ENCODE results near the gene POLR1C. TPM values are rescaled to one million over a fixed set of nuclear protein-coding genes. Genes with fewer than 3 reads are reported as not detected.

POLR1C gene
- total RNA-seq, 4 donors from 2014 or later = 13.4 to 25.1 (median 16.7) TPM

DNA sequence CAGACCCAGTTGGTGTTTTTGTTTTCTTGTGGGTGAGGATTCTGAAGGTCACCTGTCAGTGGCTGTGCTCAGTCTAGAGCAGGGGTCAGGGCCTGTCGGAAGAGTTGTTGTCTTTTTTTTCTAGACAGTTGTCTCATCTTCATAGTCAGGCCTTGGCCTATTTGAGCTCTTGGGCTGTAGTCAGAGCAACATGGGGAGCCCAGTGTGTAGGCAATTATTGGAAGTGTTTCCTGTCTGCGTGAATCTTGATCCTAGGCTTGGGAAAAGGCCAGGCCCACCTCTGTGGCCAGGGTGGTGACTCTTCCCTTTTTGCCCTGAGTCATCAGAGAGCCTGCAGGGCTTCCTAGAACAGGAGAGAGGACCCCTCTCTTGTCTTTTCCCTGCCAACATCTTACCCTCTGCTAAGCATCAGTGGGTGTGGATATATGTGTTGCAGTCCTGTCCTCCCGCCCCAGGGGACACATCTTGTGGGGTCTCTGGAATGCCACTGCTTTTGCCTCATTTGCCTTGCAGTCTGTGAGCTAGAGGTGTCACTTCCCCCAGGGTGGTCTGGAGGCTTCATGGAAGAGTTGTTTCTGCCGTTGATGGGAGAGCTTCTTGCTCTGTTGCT is 28.1 kb upstream of the POLR1C start:
- in situ Hi-C loops (cut with MboI; ENCODE audit: low sequenced_read_pairs in 4 of 4) = no loop called here
- H3K27ac ChIP-seq = peak overlapping the region; percentile 59 to 81 (median 68)
- no peaks in the 10 kb centered on the region for H3K4me1 ChIP-seq

DNA sequence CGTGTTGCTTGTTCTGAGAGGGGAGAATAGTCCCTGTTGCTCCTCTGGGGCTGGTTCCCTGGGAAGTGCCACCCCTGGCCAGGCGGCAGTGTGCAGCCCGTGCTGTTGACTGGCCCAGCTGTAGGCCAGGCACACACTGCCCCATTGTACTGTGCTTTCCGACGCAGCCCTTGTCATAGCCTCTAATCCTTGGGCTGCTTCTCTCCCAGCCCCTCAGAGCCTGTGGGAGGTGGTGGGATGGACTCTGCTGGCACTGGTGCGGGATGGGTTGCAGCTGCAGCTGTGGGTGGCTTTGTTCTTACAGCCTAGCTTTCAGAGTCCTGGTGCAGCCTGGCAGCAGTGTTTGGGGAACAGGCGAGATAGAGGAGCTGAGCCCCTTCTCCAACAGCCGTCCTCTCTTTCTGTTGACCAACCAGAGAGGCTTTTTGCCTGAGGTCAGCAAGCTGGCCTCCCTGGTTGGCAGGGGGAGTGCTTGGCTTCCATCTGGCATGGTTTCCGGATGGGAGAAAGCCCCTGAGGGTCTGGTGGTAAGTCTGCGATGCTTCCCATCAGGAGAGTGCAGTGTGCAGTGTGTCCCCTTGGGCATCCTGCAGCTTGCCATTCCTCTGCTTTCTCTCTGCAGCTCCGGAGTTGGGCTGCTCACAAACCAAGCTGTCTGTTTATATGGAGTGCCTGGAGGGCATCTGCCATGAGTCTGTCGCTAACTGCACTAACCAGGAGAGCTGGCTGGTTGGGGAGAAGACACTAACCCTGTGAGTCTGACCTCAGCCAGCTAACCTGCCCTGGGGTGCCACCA is 27.4 kb upstream of the POLR1C start:
- H3K4me3 ChIP-seq = no peak overlapping the region
- peak overlapping the region in 3 of 4 donors; percentile 62 to 81 (median 73) for H3K27ac ChIP-seq
- ATAC-seq = no peak
- H3K4me1 ChIP-seq = no peaks in the 10 kb centered on the region
- no peaks in the 10 kb centered on the region for H3K36me3 ChIP-seq
- no peaks in the 10 kb centered on the region for H3K27me3 ChIP-seq
- no peaks in the 10 kb centered on the region for H3K9me3 ChIP-seq
- intact Hi-C loops (cut with DNase I; ENCODE audit: low total_unique reads) (no loop called here), in situ Hi-C loops (cut with MboI; ENCODE audit: low sequenced_read_pairs in 4 of 4) (no loop called here)
- no peak for DNase-seq
- no peak for TF ChIP-seq POLR2A (IDR thresholded peaks at IDR 0.05)
- TF ChIP-seq, protein P1, sequence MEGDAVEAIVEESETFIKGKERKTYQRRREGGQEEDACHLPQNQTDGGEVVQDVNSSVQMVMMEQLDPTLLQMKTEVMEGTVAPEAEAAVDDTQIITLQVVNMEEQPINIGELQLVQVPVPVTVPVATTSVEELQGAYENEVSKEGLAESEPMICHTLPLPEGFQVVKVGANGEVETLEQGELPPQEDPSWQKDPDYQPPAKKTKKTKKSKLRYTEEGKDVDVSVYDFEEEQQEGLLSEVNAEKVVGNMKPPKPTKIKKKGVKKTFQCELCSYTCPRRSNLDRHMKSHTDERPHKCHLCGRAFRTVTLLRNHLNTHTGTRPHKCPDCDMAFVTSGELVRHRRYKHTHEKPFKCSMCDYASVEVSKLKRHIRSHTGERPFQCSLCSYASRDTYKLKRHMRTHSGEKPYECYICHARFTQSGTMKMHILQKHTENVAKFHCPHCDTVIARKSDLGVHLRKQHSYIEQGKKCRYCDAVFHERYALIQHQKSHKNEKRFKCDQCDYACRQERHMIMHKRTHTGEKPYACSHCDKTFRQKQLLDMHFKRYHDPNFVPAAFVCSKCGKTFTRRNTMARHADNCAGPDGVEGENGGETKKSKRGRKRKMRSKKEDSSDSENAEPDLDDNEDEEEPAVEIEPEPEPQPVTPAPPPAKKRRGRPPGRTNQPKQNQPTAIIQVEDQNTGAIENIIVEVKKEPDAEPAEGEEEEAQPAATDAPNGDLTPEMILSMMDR (IDR thresholded peaks at IDR 0.05 in 4 of 5, conservative IDR thresholded peaks at IDR 0.05 in 1 of 5) = no peak

More for the DNA sequence above, 28.1 kb upstream of the POLR1C start:
- Histone ChIP-seq H3K9me3 (no peaks in the 10 kb centered on the region), H3K36me3 (no peaks in the 10 kb centered on the region), H3K27me3 (no peaks in the 10 kb centered on the region), H3K4me3 (no peak overlapping the region)
- intact Hi-C loops (cut with DNase I; ENCODE audit: low total_unique reads) = no loop called here
- no peak for DNase-seq
- peak in 1 of 2 donors; percentile 4 for ATAC-seq
- TF ChIP-seq, protein P1 (IDR thresholded peaks at IDR 0.05 in 4 of 5, conservative IDR thresholded peaks at IDR 0.05 in 1 of 5) = no peak
- no peak for TF ChIP-seq POLR2A (IDR thresholded peaks at IDR 0.05)

DNA sequence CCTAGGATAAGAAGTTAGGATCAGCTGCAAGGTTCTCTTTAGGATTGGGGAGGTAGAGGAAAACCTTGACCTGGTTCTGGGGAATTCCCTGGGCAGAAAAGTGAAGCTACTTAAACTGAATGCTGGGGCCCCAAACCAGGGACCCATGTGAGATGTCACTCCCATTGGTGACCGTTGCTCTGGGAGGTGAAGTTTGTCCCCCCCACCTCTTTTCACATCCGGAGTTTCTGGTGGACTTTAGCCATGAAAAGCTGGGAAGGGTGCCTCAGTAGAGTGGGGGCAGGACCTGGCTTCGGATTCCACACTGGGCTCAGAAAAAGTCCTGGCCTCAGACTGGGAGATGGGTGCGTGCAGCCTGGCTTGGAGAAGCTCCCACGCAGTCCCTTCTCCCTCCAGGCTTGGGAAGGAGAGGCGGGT is 26.4 kb upstream of the POLR1C start:
- intact Hi-C loops (cut with DNase I; ENCODE audit: low total_unique reads) = no loop called here

DNA sequence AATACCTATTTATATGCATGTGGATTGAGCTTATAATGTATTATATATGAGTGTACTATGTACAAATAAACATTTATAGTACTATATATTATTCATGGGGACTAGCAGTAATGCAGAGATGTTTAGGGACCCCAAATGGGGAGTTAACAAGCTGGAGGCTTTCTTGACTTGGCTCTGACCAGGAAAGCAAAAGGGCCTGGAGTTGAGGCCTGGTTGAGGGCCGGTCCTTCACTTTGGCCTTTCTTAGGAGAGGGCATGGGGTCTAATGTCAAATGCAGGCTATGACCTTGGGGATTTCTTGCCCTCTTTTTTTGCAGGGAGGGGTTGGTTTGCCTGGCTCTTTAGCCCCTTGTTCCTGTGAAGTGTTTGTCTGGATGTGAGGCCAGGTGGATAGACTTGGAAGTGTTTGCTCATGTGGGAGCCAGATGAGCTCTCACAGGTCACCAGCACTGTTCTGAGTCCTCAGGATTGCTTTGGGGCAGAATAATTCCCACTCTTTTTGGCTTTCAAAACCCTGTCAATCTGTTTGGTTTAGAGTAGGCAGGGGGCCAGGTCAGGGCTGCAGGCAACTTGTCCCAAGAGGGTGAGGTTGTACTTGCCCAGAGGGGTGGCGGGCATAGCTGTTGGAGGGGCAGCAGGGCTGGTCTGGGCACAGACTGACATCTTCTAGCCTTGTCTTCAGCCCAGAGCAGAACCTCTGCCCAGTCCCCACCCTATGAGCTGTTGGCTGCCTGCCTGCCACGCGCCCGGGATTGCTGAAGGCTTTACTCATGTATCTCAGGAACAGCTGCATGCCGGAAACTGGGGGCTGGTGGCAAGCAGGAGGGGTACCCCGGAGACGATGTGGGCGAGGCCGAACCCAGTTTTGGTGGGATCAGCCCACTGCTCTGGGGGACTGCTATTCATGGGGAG is 24.9 kb upstream of the POLR1C start:
- DNase-seq (peak; percentile 90 to 95), ATAC-seq (peak; percentile 90 to 91)
- Histone ChIP-seq H3K4me1 (peaks cover 12 to 18% of the 10 kb centered on the region in 2 donors), H3K36me3 (no peaks in the 10 kb centered on the region), H3K9me3 (no peaks in the 10 kb centered on the region), H3K27me3 (no peaks in the 10 kb centered on the region), H3K27ac (no peak overlapping the region), H3K4me3 (peak overlapping the region; percentile 24 to 45 (median 35))
- no peak for TF ChIP-seq POLR2A (IDR thresholded peaks at IDR 0.05)
- TF ChIP-seq, protein P1 (IDR thresholded peaks at IDR 0.05 in 4 of 5, conservative IDR thresholded peaks at IDR 0.05 in 1 of 5) = no peak
- intact Hi-C loops (cut with DNase I; ENCODE audit: low total_unique reads) = loop anchor here (1.0 kb wide), 1 partner anchor 15 kb away; the partner anchor contains the start of gene TJAP1
- in situ Hi-C loops (cut with MboI; ENCODE audit: low sequenced_read_pairs in 4 of 4) = no loop called here

More for the DNA sequence above, 26.4 kb upstream of the POLR1C start:
- Histone ChIP-seq H3K4me3 (no peak overlapping the region), H3K36me3 (no peaks in the 10 kb centered on the region), H3K27ac (no peak overlapping the region), H3K9me3 (no peaks in the 10 kb centered on the region), H3K4me1 (peaks cover under 1 to 5% of the 10 kb centered on the region in 2 donors), H3K27me3 (no peaks in the 10 kb centered on the region)
- in situ Hi-C loops (cut with MboI; ENCODE audit: low sequenced_read_pairs in 4 of 4) = no loop called here
- ATAC-seq (no peak), DNase-seq (no peak)
- TF ChIP-seq, protein P1 (IDR thresholded peaks at IDR 0.05 in 4 of 5, conservative IDR thresholded peaks at IDR 0.05 in 1 of 5) = no peak
- no peak for TF ChIP-seq POLR2A (IDR thresholded peaks at IDR 0.05)
